ENCODE data around the gene OR6S1.
"Not testable (repeated sequence)": the region's sequence is repeated elsewhere in the genome, so short reads cannot be mapped to it uniquely, and the experiment has no call there.

OR6S1 gene

DNA sequence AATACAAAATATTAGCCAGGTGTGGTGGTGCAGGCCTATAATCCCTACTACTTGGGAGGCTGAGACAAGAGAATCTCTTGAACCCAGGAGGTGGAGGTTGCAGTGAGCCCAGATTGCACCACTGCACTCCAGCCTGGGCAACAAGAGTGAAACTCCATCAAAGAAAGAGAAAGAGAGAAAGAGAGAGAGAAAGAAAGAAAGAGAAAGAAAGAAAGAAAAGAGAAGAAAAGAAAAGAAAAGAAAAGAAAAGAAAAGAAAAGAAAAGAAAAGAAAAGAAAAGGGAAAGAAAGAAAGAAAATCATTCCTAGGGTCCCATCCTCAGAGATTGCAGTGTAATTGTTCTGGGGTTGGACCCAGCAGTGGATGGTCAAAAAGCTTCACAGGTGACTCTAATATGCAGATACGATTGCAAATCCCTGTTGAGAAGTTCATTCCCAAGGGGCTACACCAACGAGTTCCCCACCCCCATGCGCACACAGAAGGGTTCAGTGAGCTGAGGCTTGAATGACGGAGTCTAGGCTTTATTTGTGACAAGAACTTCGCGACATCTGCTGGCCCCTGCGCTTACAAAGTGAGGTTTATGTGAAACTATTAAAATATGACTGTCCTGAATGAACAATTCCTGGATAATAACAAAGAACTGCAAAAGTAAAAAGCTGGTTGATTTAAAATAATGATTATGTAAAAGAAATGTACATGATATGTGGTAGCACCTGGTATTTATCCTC is 32.9 kb downstream of the OR6S1 start:
- no peak for DNase-seq

DNA sequence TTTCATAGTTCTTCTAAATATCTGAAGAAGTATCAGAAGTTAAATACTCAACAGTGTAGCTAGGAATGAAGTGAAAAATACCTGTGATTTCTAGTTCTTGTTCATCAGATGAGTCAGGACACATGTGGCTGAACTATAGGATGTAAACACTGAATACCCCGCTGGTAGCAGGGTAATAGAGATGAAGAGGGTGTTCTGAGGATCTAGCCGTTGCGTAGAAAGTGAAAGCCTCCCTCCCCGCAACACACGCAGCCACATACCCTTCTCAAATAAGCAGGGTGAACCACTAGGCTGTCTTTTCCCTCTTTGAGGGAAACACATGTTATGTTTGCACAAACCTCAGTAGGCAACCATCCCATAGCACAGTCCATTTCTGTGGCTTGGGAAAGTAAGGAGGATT is 33.9 kb downstream of the OR6S1 start:
- no peak for DNase-seq

DNA sequence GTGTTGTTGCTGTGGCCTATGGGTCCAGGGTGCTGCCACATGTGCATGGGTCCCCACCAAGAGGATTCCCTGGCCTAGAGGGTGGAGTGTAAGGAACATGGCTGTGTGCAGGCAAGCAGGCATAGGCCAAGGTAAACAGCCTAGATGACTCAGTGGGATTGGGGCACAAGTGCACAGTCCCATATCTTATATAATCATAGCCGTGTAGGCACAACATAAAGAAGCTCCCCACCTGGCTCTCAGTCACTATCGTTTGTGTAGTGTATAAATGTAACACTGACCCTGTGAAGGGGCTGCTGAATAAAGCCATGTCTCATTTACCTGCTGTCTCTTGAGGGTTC is 34.6 kb downstream of the OR6S1 start:
- no peak for DNase-seq

DNA sequence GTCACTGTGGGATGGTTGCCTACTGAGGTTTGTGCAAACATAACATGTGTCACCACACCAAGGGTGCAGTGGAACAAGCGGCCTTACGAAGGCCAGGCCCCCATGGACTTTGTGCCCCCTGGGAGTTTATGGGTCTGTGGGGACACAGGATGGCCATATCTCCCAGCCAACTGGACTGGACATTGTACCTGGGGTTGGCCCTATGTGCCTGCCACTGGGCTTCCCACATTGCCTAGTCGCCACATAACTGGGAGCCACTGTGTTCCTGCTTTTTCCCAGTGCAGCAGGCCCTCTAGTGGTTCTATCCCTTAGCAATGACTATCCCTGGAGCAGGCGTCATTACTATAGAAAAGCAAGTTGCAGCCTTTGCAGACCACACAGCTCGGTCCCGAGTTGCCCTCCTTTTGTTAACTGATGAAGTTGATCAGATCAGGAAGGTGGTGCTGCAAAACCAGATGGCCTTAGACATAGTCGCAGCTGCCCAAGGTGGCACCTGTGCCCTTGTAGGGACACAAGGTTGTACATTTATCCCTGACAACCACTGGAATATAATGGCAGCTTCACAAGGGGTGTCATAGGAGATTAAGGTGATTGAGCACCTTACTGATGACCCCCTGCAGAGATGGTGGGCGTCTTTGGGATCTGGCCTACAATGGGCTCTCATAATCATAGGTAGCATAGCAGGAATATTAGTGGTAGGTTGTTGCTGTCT is 35.1 kb downstream of the OR6S1 start:
- DNase-seq = no peak

DNA sequence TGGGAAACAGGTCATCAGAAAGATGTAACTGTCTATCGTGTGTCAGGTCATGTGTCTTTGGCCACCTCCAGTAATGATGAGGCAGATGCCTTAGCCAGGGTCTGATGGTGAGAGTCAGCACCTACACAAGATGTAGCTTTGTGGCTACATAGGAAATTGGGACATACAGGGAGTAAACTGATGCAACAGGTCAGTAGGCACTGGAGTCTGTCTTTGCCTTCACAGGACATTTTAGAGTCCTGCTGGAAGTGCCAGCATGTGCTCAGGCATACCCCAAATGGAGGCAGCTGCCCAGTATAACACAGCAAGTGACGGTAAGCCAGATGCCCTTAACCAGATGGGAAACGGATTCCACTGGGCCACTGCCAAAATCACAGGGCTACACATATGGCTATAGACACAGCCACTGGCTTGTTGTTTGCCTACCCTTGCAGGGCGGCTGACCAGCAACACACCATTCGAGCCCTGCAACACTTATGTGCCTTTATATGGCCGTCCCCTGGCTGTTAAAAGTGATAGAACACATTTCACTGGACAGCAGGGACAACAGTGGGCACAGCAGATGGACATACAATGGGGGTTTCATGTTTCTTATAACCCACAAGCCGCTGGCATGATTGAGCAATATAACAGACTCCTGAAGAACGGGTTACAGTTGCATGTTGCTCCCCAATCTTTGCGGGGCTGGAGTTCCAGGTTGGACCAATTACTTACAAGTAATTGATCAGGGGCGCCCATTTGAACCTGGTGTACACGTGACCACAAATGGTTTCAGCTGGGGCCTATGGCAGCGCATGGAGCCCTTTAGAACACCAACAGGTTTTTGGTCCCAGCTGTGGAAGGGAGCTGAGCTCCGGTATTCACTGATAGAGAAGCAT is 37.4 kb downstream of the OR6S1 start:
- DNase-seq = no peak

DNA sequence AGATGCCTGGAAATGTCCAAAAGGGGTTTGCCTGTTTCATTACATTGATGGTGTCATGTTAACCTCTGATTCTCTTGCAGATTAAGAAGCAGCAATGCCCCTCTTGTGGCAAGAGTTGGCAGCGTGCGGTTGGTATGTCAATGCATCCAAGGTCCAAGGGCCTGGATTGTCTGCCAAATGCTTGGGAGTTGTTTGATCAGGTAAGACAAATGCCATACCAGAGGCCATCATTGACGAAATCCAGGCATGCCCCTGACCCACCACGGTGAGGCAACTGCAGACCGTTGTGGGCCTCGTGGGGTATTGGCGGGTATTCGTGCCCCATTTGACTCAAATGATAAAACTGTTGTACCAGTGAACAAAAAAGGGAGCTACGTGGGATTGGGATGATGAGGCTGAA is 38.9 kb downstream of the OR6S1 start:
- DNase-seq = no peak

DNA sequence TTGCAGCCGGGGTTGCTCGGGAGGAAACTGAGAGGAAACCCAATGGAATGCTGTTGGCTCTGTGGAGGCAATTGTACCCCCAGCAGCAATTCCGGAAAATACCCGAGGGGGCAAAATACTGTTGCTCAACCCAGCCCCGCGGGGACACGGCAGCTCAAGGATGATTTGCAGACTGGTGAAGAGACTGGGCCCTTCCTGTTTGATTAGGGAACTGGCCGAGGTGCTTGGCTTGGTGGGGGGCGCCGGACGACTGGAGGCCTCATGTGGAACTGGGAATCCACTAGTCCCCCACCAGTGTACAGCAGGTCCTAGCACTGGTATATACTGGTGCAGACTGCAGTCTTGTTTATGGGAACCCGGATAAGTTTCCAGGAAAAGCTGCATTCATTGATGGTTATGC is 40.0 kb downstream of the OR6S1 start:
- no peak for DNase-seq

DNA sequence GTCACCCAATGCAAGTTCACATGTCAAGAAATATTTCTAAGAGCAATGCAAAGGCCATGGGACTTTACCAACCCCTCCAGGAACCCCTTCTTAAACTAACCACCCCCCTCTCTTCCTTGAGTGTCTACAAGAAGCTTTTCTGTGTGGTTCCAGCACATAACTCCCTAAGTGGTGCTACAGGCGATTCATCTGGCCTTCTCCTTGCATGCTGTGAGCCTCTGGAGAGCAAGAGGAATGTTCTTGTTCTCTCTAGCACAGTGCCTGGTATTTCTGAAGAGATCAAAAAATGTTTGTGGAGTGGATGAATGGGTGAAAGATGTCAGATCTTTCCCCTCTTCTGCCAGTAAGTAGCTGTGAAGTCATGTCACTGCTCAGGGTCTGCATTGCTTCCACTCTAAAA is 44.4 kb downstream of the OR6S1 start:
- no peak for DNase-seq

DNA sequence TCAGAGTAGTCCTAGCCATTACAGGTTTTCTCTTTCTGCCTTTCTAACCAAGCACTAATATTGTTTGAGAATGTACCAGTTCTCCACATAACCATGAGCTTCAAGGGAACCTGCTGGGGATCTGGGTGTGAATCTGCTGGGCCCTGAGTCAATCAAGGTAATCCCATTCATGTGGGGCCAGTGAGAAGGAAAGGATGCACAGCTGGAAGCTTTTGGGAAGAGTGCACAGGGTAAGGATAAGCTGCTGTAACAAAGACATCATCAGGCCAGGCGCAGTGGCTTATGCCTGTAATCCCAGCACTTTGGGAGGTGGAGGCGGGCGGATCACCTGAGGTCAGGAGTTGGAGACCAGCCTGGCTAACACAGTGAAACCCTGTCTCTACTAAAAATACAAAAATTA is 45.8 kb downstream of the OR6S1 start:
- not testable (repeated sequence) for DNase-seq

DNA sequence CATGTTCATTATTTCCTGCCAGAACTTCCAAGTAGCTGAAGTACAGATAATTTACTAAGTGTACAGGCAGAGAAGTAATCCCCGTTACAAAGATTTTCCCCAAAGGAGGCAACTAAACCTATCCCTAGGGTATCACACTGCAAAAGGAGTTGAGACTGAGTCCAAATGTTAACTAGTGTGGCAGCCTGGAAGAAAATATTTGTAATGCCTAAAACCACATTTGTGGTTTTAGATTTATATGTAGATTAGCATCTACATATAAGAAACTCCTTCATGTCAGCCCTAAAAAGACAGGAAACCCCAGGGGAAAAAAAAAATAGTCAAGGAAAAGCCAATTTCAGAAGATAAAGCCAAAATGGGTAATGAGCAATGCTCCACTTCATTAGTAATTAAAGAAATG is 48.9 kb downstream of the OR6S1 start:
- DNase-seq = no peak

DNA sequence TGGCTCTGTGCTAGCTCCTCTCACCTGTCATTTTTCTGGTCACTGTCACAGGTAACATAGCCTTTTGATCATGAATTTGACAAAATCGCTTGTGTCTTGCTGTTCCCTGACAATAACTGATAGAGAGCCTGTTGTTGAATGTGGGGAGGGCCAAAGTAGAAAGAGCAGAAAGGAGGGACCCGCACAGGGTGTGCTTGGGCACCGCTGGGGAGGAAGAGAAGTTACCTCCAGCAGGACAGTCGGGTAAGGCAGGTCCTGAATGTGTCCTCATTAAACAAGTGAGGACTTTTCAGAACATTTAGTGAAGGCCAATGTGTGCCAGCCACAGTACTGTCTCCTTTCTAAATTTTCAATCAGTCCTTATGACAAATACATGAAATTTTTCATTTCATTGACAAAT is 50.3 kb downstream of the OR6S1 start, which contains the start of gene RNASE12:
Gene RNASE12 (minus strand): TSS at position 142 of the 400 bp plus-strand sequence. CDS start 653 bp downstream, outside the sequence.
- DNase-seq = no peak

Measured in NCI-H2029 (cell line).